Natural killer cell (primary cell): ENCODE data around the gene RPS21. TPM values are rescaled to one million over a fixed set of nuclear protein-coding genes. Genes with fewer than 3 reads are reported as not detected.

Experiments
- ATAC-seq, 3 donors: fragments of 150-1000 bp in 2 of 3; fragments of 200-7000 bp in 1 of 3; cut with Tn5 transposase; 1 replicate in 1 of 3; 2 replicates in 2 of 3; pipeline ENCODE4 v1.10.0; 2021; ENCODE audit warnings: mild to moderate bottlenecking in 2 of 3, moderate library complexity in 2 of 3
- DNase-seq, 2 donors: peaks; one replicate each; pipeline versions ENCODE4 v3.0.0 to v3.0.0-alpha.2; 2013 to 2021; ENCODE audit warnings: mixed read lengths in 1 of 2
- H3K27ac ChIP-seq: one replicate; pipeline ENCODE4 v1.5.1; 2013; ENCODE audit warnings: mild to moderate bottlenecking, low read length
- H3K27me3 ChIP-seq: one replicate; pipeline ENCODE4 v1.6.1; 2013; ENCODE audit warnings: low read length; ENCODE audit not compliant: control insufficient read depth, insufficient read depth
- H3K36me3 ChIP-seq: one replicate; pipeline ENCODE4 v1.6.1; 2013; ENCODE audit warnings: low read length; ENCODE audit not compliant: control insufficient read depth, insufficient read depth
- H3K4me1 ChIP-seq: one replicate; pipeline ENCODE4 v1.6.1; 2013; ENCODE audit warnings: low read length; ENCODE audit not compliant: control insufficient read depth, insufficient read depth
- H3K4me3 ChIP-seq: one replicate; pipeline ENCODE4 v1.5.1; 2013; ENCODE audit warnings: low read length
- H3K9me3 ChIP-seq: one replicate; pipeline ENCODE4 v1.6.1; 2013; ENCODE audit warnings: low read length; ENCODE audit not compliant: control insufficient read depth, insufficient read depth
- H3K27ac Mint-ChIP-seq, 2 donors: one replicate each; pipeline ENCODE4 v1.8.0; 2022; ENCODE audit warnings: mild to moderate bottlenecking in 2 of 2, mixed read lengths in 2 of 2, moderate library complexity in 1 of 2
- H3K27me3 Mint-ChIP-seq, 2 donors: one replicate each; pipeline ENCODE4 v1.8.0; 2022; ENCODE audit warnings: low read depth in 2 of 2, mixed read lengths in 2 of 2
- H3K36me3 Mint-ChIP-seq: one replicate; pipeline ENCODE4 v1.8.0; 2022; ENCODE audit warnings: mixed read lengths
- H3K4me1 Mint-ChIP-seq, 2 donors: one replicate each; pipeline ENCODE4 v1.8.0; 2022; ENCODE audit warnings: mixed read lengths in 2 of 2
- H3K4me3 Mint-ChIP-seq: one replicate; pipeline ENCODE4 v1.8.0; 2022; ENCODE audit warnings: mild to moderate bottlenecking, moderate library complexity, mixed read lengths
- H3K9me3 Mint-ChIP-seq, 2 donors: one replicate each; pipeline ENCODE4 v1.8.0; 2022; ENCODE audit warnings: mixed read lengths in 2 of 2
- CTCF ChIP-seq: fragments of 200-600 bp; IDR thresholded peaks from one replicate; pipeline ENCODE4 v1.8.0; 2022; ENCODE audit warnings: antibody characterized with exemption
- WGBS: methylation state at CpG from one replicate; pipeline ENCODE4 v1.1.7; 2013; ENCODE audit warnings: missing lambda C conversion rate; ENCODE audit not compliant: insufficient coverage; 5-methylcytosine and 5-hydroxymethylcytosine counted together
- intact Hi-C: fragments of 100-400 bp; cut with micrococcal nuclease; formaldehyde crosslinking; loops from one replicate; pipeline ENCODE4 v1.14.2; 2022
- total RNA-seq, 4 donors: library from RNA; stranded (reverse); fragments of 120-200 nt in 1 of 4; gene quantifications; one replicate each; pipeline versions ENCODE4 v1.2.3 to v1.2.4, GENCODE V29; 2013 to 2022

The RPS21 gene
- total RNA-seq, 3 donors from 2014 or later (not counting 1 experiment from before 2014, with no cell fraction given): 887 to 1,244 (median 1,112) TPM

- H3K4me3 Mint-ChIP-seq: no peak overlapping the region
- TF ChIP-seq CTCF: no peak
- H3K36me3 ChIP-seq: no peaks in the 10 kb centered on the region
- no peaks in the 10 kb centered on the region for H3K27me3 ChIP-seq
- no peak for DNase-seq
- H3K27ac ChIP-seq: no peak overlapping the region
- no peaks in the 10 kb centered on the region for H3K9me3 ChIP-seq
- H3K9me3 Mint-ChIP-seq: peaks cover 3 to 4% of the 10 kb centered on the region in 2 donors
- H3K27me3 Mint-ChIP-seq: no peaks in the 10 kb centered on the region
- intact Hi-C loops: no loop called here
- H3K27ac Mint-ChIP-seq: no peak overlapping the region
- no peak for ATAC-seq
- no peak overlapping the region for H3K4me3 ChIP-seq
- H3K4me1 ChIP-seq: no peaks in the 10 kb centered on the region
- WGBS: 79% methylated on average over 9 of the region's 9 CpGs
- no peaks in the 10 kb centered on the region for H3K36me3 Mint-ChIP-seq
- H3K4me1 Mint-ChIP-seq: no peaks in the 10 kb centered on the region
These were observed 39.5 kb upstream of the RPS21 start for GRCh38 chr20:62347445-62347844.

- DNase-seq (no peak), ATAC-seq (no peak)
- H3K9me3 ChIP-seq: no peaks in the 10 kb centered on the region
- intact Hi-C loops: no loop called here
- no peak overlapping the region for H3K4me3 ChIP-seq
- no peaks in the 10 kb centered on the region for H3K36me3 ChIP-seq
- no peaks in the 10 kb centered on the region for H3K27me3 ChIP-seq
- Mint-ChIP-seq H3K9me3 (peaks cover 3 to 4% of the 10 kb centered on the region in 2 donors), H3K27ac (no peak overlapping the region), H3K4me1 (no peaks in the 10 kb centered on the region), H3K27me3 (no peaks in the 10 kb centered on the region), H3K36me3 (no peaks in the 10 kb centered on the region), H3K4me3 (no peak overlapping the region)
- no peaks in the 10 kb centered on the region for H3K4me1 ChIP-seq
- 100% methylated on average over 1 of the region's 1 CpG for WGBS
- no peak for TF ChIP-seq CTCF
- H3K27ac ChIP-seq: no peak overlapping the region
These were observed 38.3 kb upstream of the RPS21 start for GRCh38 chr20:62348604-62349003.

GRCh38 chr20:62349556-62350097, 37.3 kb upstream of the RPS21 start:
- WGBS: 98% methylated on average over 4 of the region's 7 CpGs
- intact Hi-C loops: no loop called here
- no peak overlapping the region for H3K4me3 ChIP-seq
- Mint-ChIP-seq H3K4me1 (no peaks in the 10 kb centered on the region), H3K27ac (no peak overlapping the region), H3K27me3 (no peaks in the 10 kb centered on the region), H3K4me3 (no peak overlapping the region), H3K9me3 (peaks cover 3 to 4% of the 10 kb centered on the region in 2 donors), H3K36me3 (no peaks in the 10 kb centered on the region)
- H3K4me1 ChIP-seq: no peaks in the 10 kb centered on the region
- DNase-seq (no peak), ATAC-seq (no peak)
- TF ChIP-seq CTCF: no peak
- no peaks in the 10 kb centered on the region for H3K36me3 ChIP-seq
- no peak overlapping the region for H3K27ac ChIP-seq
- no peaks in the 10 kb centered on the region for H3K9me3 ChIP-seq
- no peaks in the 10 kb centered on the region for H3K27me3 ChIP-seq

GRCh38 chr20:62350098-62350628, 36.7 kb upstream of the RPS21 start:
- H3K4me3 Mint-ChIP-seq: no peak overlapping the region
- peaks cover 3 to 4% of the 10 kb centered on the region in 2 donors for H3K9me3 Mint-ChIP-seq
- Histone ChIP-seq H3K9me3 (no peaks in the 10 kb centered on the region), H3K27me3 (no peaks in the 10 kb centered on the region), H3K4me1 (no peaks in the 10 kb centered on the region), H3K4me3 (no peak overlapping the region), H3K36me3 (no peaks in the 10 kb centered on the region), H3K27ac (no peak overlapping the region)
- H3K36me3 Mint-ChIP-seq: no peaks in the 10 kb centered on the region
- DNase-seq (no peak), ATAC-seq (no peak)
- no peaks in the 10 kb centered on the region for H3K4me1 Mint-ChIP-seq
- H3K27me3 Mint-ChIP-seq: no peaks in the 10 kb centered on the region
- TF ChIP-seq CTCF: no peak
- intact Hi-C loops: no loop called here
- WGBS: 92% methylated on average over 16 of the region's 16 CpGs
- H3K27ac Mint-ChIP-seq: no peak overlapping the region
